Liver (tissue), 9 donors: ENCODE measurements around the gene CST4. TPM values are rescaled to one million over a fixed set of nuclear protein-coding genes. Genes with fewer than 3 reads are reported as not detected.

Experiments
- DNase-seq: peaks from one replicate; pipeline ENCODE4 v3.0.0-alpha.2; 2017; ENCODE audit warnings: low spot score
- H3K27ac ChIP-seq, 2 donors: one replicate each; pipeline ENCODE4 v1.7.0; 2013; ENCODE audit warnings: inconsistent platforms in 2 of 2, low read length in 2 of 2, control low read depth in 1 of 2, low read depth in 1 of 2, mild to moderate bottlenecking in 1 of 2
- H3K27me3 ChIP-seq, 4 donors: one replicate each; pipeline versions ENCODE4 v1.6.1 to v1.7.0; 2013; ENCODE audit warnings: low read length in 3 of 4, inconsistent platforms in 1 of 4, mild to moderate bottlenecking in 1 of 4, moderate library complexity in 1 of 4; ENCODE audit not compliant: control insufficient read depth in 4 of 4, insufficient read depth in 4 of 4
- H3K36me3 ChIP-seq, 4 donors: one replicate each; pipeline versions ENCODE4 v1.6.1 to v1.7.0; 2013; ENCODE audit warnings: low read length in 3 of 4, mild to moderate bottlenecking in 3 of 4, low read depth in 1 of 4, moderate library complexity in 1 of 4; ENCODE audit not compliant: control insufficient read depth in 4 of 4, insufficient read depth in 3 of 4
- H3K4me1 ChIP-seq, 4 donors: one replicate each; pipeline versions ENCODE4 v1.6.1 to v1.7.0; 2013; ENCODE audit warnings: low read length in 3 of 4, mild to moderate bottlenecking in 3 of 4, moderate library complexity in 1 of 4; ENCODE audit not compliant: control insufficient read depth in 4 of 4, insufficient read depth in 4 of 4
- H3K4me3 ChIP-seq, 3 donors: one replicate each; pipeline versions ENCODE4 v1.6.1 to v1.7.0; 2013; ENCODE audit warnings: low read length in 3 of 3, control low read depth in 1 of 3, low read depth in 1 of 3, mild to moderate bottlenecking in 1 of 3
- H3K9ac ChIP-seq, 2 donors: one replicate each; pipeline ENCODE4 v1.7.0; 2013; ENCODE audit warnings: low read length in 2 of 2, mild to moderate bottlenecking in 2 of 2, moderate library complexity in 2 of 2, control low read depth in 1 of 2, low read depth in 1 of 2
- H3K9me3 ChIP-seq, 4 donors: one replicate each; pipeline versions ENCODE4 v1.6.1 to v1.7.0; 2013; ENCODE audit warnings: low read length in 3 of 4; ENCODE audit not compliant: control insufficient read depth in 4 of 4
- ATF3 ChIP-seq: IDR thresholded peaks from 2 replicates; pipeline ENCODE4 v1.6.1; 2016; ENCODE audit warnings: antibody characterized with exemption
- CTCF ChIP-seq: fragments of 150-350 bp; IDR thresholded peaks from 2 replicates; pipeline ENCODE4 v1.5.1; 2017; ENCODE audit warnings: improper control_type of control experiment, low read depth, low read length; ENCODE audit not compliant: missing input control
- EGR1 ChIP-seq, 2 donors: IDR thresholded peaks; 2 replicates each; pipeline ENCODE4 v1.6.1; 2016 to 2018; ENCODE audit warnings: antibody characterized with exemption in 2 of 2, low read depth in 2 of 2
- FOXA1 ChIP-seq: IDR thresholded peaks from 2 replicates; pipeline ENCODE4 v1.6.1; 2016; ENCODE audit warnings: antibody characterized with exemption
- FOXA2 ChIP-seq: IDR thresholded peaks from 2 replicates; pipeline ENCODE4 v1.6.1; 2016; ENCODE audit warnings: antibody characterized with exemption
- GABPA ChIP-seq, 2 donors: IDR thresholded peaks in 1 of 2; conservative IDR thresholded peaks in 1 of 2; 2 replicates each; pipeline ENCODE4 v1.6.1; 2016; ENCODE audit warnings: antibody characterized with exemption in 2 of 2, mild to moderate bottlenecking in 1 of 2, moderate library complexity in 1 of 2
- HNF4A ChIP-seq, 2 donors: conservative IDR thresholded peaks; 2 replicates each; pipeline ENCODE4 v1.6.1; 2016; ENCODE audit warnings: antibody characterized with exemption in 2 of 2, mild to moderate bottlenecking in 2 of 2
- HNF4G ChIP-seq: IDR thresholded peaks from 2 replicates; pipeline ENCODE4 v1.6.1; 2016; ENCODE audit warnings: antibody characterized with exemption
- JUND ChIP-seq, 2 donors: IDR thresholded peaks; 2 replicates each; pipeline ENCODE4 v1.6.1; 2016; ENCODE audit warnings: antibody characterized with exemption in 2 of 2
- MAX ChIP-seq: IDR thresholded peaks from 2 replicates; pipeline ENCODE4 v1.6.1; 2016; ENCODE audit warnings: antibody characterized with exemption
- NR2F2 ChIP-seq: IDR thresholded peaks from 2 replicates; pipeline ENCODE4 v1.6.1; 2016; ENCODE audit warnings: antibody characterized with exemption
- RAD21 ChIP-seq, 2 donors: IDR thresholded peaks; 2 replicates each; pipeline ENCODE4 v1.6.1; 2016; ENCODE audit warnings: antibody characterized with exemption in 2 of 2, mild to moderate bottlenecking in 2 of 2
- REST ChIP-seq: IDR thresholded peaks from 2 replicates; pipeline ENCODE4 v1.6.1; 2016; ENCODE audit warnings: antibody characterized with exemption, mild to moderate bottlenecking
- RXRA ChIP-seq, 2 donors: IDR thresholded peaks; 2 replicates each; pipeline ENCODE4 v1.6.1; 2017 to 2018; ENCODE audit warnings: antibody characterized with exemption in 2 of 2, mild to moderate bottlenecking in 1 of 2
- SP1 ChIP-seq: IDR thresholded peaks from 2 replicates; pipeline ENCODE4 v1.6.1; 2018; ENCODE audit warnings: antibody characterized with exemption, mild to moderate bottlenecking
- TAF1 ChIP-seq: conservative IDR thresholded peaks from 2 replicates; pipeline ENCODE4 v1.6.1; 2016; ENCODE audit warnings: antibody characterized with exemption, mild to moderate bottlenecking
- YY1 ChIP-seq: IDR thresholded peaks from 2 replicates; pipeline ENCODE4 v1.6.1; 2016; ENCODE audit warnings: antibody characterized with exemption, mild to moderate bottlenecking
- ZBTB33 ChIP-seq: IDR thresholded peaks from 2 replicates; pipeline ENCODE4 v1.6.1; 2016; ENCODE audit warnings: antibody characterized with exemption
- WGBS: extraction: QIAGEN DNeasy Blood & Tissue Kit; methylation state at CpG from one replicate; pipeline ENCODE4 v1.1.7; 2013; 5-methylcytosine and 5-hydroxymethylcytosine counted together
- polyA plus RNA-seq, 2 donors: library from polyadenylated mRNA; stranded (reverse) in 1 of 2; unstranded in 1 of 2; fragments of 200-250 nt in 1 of 2; fragments of >200 nt in 1 of 2; fragmentation: Nextera tagmentation in 1 of 2; extraction: Ambion mirVana in 1 of 2; gene quantifications; one replicate each; pipeline versions ENCODE4 v1.2.1 to v1.2.3, GENCODE V29; 2013 to 2015
- total RNA-seq, 2 donors: library from RNA; depleted of rRNA; stranded (reverse); fragments of >200 nt; gene quantifications; one replicate each; pipeline ENCODE4 v1.2.3, GENCODE V29; 2014
- donor health status: healthy.
- donor health status: healthy.
- donor health status: healthy.
- donor health status: healthy.
- donor health status: healthy.

CST4 gene
- total and polyA plus RNA-seq, 4 donors, result not detected

GRCh38 chr20:23639490-23639958 lies 49.3 kb downstream of the CST4 start:
- Histone ChIP-seq H3K36me3 (no peaks in the 10 kb centered on the region), H3K9me3 (no peaks in the 10 kb centered on the region), H3K9ac (no peak overlapping the region), H3K27ac (no peak overlapping the region), H3K27me3 (no peaks in the 10 kb centered on the region), H3K4me3 (no peak overlapping the region), H3K4me1 (peaks cover 13 to 28% (median 18%) of the 10 kb centered on the region in 4 donors)
- no peak for DNase-seq
- 79% methylated on average over 8 of the region's 8 CpGs for WGBS
- no peak for TF ChIP-seq YY1
- no peak for TF ChIP-seq RXRA (IDR thresholded peaks at IDR 0.05)
- TF ChIP-seq MAX, result no peak
- TF ChIP-seq FOXA1, result no peak
- TF ChIP-seq TAF1, result no peak
- no peak for TF ChIP-seq REST
- TF ChIP-seq ZBTB33, result no peak
- TF ChIP-seq FOXA2, result no peak
- no peak for TF ChIP-seq SP1
- TF ChIP-seq JUND (IDR thresholded peaks at IDR 0.05), result no peak
- TF ChIP-seq ATF3, result no peak
- TF ChIP-seq GABPA (IDR thresholded peaks at IDR 0.05 in 1 of 2, conservative IDR thresholded peaks at IDR 0.05 in 1 of 2), result no peak
- TF ChIP-seq HNF4G, result no peak
- no peak for TF ChIP-seq NR2F2
- TF ChIP-seq CTCF, result no peak
- TF ChIP-seq HNF4A (conservative IDR thresholded peaks at IDR 0.05), result no peak
- no peak for TF ChIP-seq RAD21 (IDR thresholded peaks at IDR 0.05)
- no peak for TF ChIP-seq EGR1 (IDR thresholded peaks at IDR 0.05; ENCODE audit: low read depth in 2 of 2)
